ENCODE measurements around the gene FER.

DNA sequence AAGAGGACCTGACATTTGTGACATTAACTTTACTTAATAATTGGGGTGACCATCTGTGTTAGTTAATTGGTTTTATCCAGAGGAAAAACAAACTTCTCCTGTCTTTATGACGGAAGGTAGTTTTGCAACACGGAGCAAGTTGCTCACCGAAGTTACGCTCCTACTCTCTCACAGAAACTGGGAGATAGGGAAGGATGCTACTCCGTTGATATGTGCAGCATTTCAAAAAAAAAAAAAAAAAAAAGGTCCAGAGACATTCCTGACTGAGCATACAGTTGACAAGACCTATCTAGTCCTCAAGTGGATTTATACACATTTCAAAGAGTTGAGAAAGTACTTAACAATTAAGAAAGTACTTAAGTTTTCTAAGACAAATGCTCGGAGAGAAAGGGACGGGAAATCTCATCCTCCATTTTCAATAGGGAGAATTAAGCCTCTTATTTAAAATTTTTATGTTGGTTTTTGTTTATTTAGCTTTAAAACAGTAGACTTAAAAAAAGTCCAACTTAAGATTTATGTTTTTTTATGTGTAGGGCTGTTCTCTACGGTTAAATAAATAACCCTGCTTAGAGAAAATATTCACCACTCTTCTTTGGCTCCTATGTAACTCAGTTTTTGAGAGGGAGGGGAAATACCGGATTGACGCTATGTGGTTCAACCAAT lies 455 bp upstream of the FER start:
- TF ChIP-seq, protein P1, sequence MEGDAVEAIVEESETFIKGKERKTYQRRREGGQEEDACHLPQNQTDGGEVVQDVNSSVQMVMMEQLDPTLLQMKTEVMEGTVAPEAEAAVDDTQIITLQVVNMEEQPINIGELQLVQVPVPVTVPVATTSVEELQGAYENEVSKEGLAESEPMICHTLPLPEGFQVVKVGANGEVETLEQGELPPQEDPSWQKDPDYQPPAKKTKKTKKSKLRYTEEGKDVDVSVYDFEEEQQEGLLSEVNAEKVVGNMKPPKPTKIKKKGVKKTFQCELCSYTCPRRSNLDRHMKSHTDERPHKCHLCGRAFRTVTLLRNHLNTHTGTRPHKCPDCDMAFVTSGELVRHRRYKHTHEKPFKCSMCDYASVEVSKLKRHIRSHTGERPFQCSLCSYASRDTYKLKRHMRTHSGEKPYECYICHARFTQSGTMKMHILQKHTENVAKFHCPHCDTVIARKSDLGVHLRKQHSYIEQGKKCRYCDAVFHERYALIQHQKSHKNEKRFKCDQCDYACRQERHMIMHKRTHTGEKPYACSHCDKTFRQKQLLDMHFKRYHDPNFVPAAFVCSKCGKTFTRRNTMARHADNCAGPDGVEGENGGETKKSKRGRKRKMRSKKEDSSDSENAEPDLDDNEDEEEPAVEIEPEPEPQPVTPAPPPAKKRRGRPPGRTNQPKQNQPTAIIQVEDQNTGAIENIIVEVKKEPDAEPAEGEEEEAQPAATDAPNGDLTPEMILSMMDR (IDR thresholded peaks at IDR 0.05) = no peak
- no peak for TF ChIP-seq POLR2A (IDR thresholded peaks at IDR 0.05)
